Left ventricle myocardium inferior (tissue), 1 donor: ENCODE data around the gene CACNA1G. TPM values are rescaled to one million over a fixed set of nuclear protein-coding genes. Genes with fewer than 3 reads are reported as not detected.

ENCODE experiments used
- DNase-seq: peaks from one replicate; pipeline ENCODE4 v3.0.0-alpha.2; 2020
- H3K27ac ChIP-seq: fragments of 200-600 bp; replicated peaks from 2 replicates; pipeline ENCODE4 v1.8.0; 2021
- H3K27me3 ChIP-seq: fragments of 200-600 bp; 2 replicates; pipeline ENCODE4 v1.8.0; 2021; ENCODE audit warnings: low read depth
- H3K36me3 ChIP-seq: fragments of 200-600 bp; 2 replicates; pipeline ENCODE4 v1.8.0; 2021
- H3K4me1 ChIP-seq: fragments of 200-600 bp; 2 replicates; pipeline ENCODE4 v1.8.0; 2021
- H3K4me3 ChIP-seq: fragments of 200-600 bp; 2 replicates; pipeline ENCODE4 v1.8.0; 2021; ENCODE audit warnings: mild to moderate bottlenecking, moderate library complexity
- H3K9me3 ChIP-seq: fragments of 200-600 bp; replicated peaks from 2 replicates; pipeline ENCODE4 v1.8.0; 2021
- intact Hi-C: fragments of 100-400 bp; cut with micrococcal nuclease; formaldehyde crosslinking; loops from one replicate; pipeline ENCODE4 v1.11.0; 2022
- total RNA-seq: library from RNA; stranded (reverse); fragmentation: NEBNext Ultra II Directional; extraction: Animal tissue kit (Norgen Biotek cat#: 25700); gene quantifications from one replicate; pipeline ENCODE4 v1.2.1, GENCODE V29; 2021
- TF ChIP-seq, protein P1 (sequence below): fragments of 200-600 bp; IDR thresholded peaks from 2 replicates; pipeline ENCODE4 v1.8.0; 2021; ENCODE audit warnings: antibody characterized with exemption, mild to moderate bottlenecking, borderline replicate concordance
- donor health status: DM: no; HTN: yes; CAD: no; lungs with severe emphysema.

CACNA1G gene
- total RNA-seq, 1 donor from 2014 or later: 0.58 TPM

GRCh38 chr17:50541402-50541715, 19.2 kb upstream of the CACNA1G start:
- H3K36me3 ChIP-seq: peaks cover 29% of the 10 kb centered on the region
- no peaks in the 10 kb centered on the region for H3K9me3 ChIP-seq
- H3K4me1 ChIP-seq: peaks cover 30% of the 10 kb centered on the region
- DNase-seq: no peak
- H3K27me3 ChIP-seq: no peaks in the 10 kb centered on the region
- intact Hi-C loops: loop anchor here (10.0 kb wide), 2 partner anchors 57 to 303 kb away; no protein-coding TSS in a partner anchor
- TF ChIP-seq, protein P1, sequence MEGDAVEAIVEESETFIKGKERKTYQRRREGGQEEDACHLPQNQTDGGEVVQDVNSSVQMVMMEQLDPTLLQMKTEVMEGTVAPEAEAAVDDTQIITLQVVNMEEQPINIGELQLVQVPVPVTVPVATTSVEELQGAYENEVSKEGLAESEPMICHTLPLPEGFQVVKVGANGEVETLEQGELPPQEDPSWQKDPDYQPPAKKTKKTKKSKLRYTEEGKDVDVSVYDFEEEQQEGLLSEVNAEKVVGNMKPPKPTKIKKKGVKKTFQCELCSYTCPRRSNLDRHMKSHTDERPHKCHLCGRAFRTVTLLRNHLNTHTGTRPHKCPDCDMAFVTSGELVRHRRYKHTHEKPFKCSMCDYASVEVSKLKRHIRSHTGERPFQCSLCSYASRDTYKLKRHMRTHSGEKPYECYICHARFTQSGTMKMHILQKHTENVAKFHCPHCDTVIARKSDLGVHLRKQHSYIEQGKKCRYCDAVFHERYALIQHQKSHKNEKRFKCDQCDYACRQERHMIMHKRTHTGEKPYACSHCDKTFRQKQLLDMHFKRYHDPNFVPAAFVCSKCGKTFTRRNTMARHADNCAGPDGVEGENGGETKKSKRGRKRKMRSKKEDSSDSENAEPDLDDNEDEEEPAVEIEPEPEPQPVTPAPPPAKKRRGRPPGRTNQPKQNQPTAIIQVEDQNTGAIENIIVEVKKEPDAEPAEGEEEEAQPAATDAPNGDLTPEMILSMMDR: no peak
- H3K4me3 ChIP-seq: peak overlapping the region; percentile 64
- peak overlapping the region; percentile 73 for H3K27ac ChIP-seq

DNA sequence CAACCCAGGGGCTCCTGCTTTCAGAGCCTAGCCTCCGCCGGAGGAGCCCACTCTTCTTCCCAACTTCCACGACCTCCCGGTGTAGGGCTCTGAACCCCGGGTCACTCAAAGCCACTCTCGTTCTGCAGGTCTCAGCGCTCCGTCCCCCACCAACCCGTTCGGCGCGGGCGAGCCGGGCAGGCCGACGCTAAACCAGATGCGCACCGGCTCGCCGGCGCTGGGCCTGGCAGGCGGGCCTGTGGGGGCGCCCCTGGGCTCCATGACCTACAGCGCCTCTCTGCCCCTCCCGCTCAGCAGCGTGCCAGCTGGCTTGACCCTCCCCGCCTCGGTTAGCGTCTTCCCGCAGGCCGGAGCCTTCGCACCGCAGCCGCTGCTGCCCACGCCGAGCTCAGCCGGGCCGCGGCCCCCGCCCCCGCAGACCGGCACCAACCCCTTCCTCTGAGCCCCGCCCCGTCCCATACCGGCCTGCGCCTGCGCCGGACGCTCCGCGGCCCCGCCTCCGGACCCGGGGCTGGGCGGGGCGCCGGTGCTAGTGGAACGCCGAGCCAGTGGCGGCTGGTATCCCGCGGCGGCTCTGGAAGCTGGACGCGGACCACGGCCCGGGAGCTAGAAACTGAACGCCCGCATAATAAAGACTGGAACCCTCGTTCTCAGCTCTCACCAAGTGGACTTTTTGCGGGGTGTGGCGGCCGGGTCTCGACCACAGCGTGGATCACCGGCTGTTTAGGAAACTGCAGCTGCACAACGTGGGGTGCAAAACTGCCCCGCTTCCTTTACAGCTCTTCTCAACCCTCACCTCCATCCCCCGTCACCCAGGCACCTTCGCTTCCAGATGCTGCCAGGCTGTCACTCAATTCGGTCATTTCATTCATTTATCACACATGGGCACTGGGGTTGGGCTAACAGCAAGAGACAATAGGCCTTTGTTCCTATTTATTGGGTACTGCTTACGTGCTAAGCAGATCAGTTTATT, 18.5 kb upstream of the CACNA1G start:
- Histone ChIP-seq H3K27me3 (no peaks in the 10 kb centered on the region), H3K27ac (peak overlapping the region; percentile 73), H3K4me3 (peak overlapping the region; percentile 64), H3K9me3 (no peaks in the 10 kb centered on the region), H3K4me1 (peaks cover 36% of the 10 kb centered on the region), H3K36me3 (peaks cover 23% of the 10 kb centered on the region)
- intact Hi-C loops: loop anchor here (10.0 kb wide), 2 partner anchors 57 to 303 kb away; no protein-coding TSS in a partner anchor
- TF ChIP-seq, protein P1: peak; percentile 34
- DNase-seq: peak; percentile 89

DNA sequence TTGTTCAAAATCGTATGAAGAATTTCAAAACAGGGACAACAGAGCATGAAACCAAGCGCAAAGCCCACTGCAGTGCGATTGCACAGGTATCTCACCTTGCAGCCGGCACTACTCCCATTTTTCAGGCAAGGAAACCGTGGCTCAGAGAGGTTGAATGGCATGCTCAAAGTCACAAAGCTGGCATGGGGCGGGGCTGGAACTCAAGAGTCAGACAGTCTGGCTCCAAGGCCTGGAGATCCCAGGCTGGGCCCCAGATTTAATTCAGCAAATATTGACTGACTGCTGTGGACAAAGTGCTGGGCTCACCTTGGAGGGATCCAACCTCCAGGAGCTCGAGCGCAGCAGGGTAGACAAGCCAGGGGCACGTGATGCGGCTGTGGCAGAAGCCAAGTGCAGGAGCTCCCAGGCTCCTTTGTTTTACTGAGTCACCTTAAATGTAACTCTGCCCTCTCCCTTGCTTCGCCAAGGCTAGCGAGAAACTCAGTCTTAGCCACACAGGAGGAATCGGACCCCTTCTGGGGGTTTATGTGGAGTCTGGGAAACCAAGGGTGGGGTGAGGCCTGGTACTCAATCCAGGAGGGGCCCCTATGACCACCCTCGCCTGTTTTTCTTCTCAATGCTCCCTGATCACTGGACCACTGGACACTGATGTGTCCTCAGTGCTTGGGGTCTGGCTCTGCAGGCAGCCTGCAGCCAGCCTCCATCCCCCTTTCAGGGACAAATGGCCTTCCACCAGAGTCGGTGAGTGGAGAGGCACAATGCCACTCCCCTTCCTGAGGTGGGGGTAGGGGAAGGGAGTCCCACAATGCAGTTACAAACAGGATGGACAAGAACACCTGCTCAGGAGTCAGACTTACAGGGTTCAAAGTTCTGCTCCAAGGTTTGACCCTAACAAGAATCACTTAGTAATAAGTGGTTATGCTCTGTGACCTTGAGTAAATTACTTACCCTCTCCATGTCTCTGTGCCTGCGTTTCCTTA, 17.4 kb upstream of the CACNA1G start:
- H3K27ac ChIP-seq: peak overlapping the region; percentile 73
- TF ChIP-seq, protein P1: no peak
- peak overlapping the region; percentile 64 for H3K4me3 ChIP-seq
- DNase-seq: no peak
- intact Hi-C loops: loop anchor here (10.0 kb wide), 2 partner anchors 58 to 302 kb away; no protein-coding TSS in a partner anchor
- peaks cover 13% of the 10 kb centered on the region for H3K36me3 ChIP-seq
- H3K27me3 ChIP-seq: no peaks in the 10 kb centered on the region
- H3K9me3 ChIP-seq: no peaks in the 10 kb centered on the region
- peaks cover 47% of the 10 kb centered on the region for H3K4me1 ChIP-seq

- TF ChIP-seq, protein P1: no peak
- H3K27ac ChIP-seq: no peak overlapping the region
- no peaks in the 10 kb centered on the region for H3K9me3 ChIP-seq
- H3K27me3 ChIP-seq: no peaks in the 10 kb centered on the region
- H3K36me3 ChIP-seq: peaks cover 6% of the 10 kb centered on the region
- no peak overlapping the region for H3K4me3 ChIP-seq
- intact Hi-C loops: loop anchor here (10.0 kb wide), 2 partner anchors 60 to 300 kb away; no protein-coding TSS in a partner anchor
- DNase-seq: no peak
- peaks cover 47% of the 10 kb centered on the region for H3K4me1 ChIP-seq
Observed at GRCh38 chr17:50544516-50544915, 16.0 kb upstream of the CACNA1G start.

DNA sequence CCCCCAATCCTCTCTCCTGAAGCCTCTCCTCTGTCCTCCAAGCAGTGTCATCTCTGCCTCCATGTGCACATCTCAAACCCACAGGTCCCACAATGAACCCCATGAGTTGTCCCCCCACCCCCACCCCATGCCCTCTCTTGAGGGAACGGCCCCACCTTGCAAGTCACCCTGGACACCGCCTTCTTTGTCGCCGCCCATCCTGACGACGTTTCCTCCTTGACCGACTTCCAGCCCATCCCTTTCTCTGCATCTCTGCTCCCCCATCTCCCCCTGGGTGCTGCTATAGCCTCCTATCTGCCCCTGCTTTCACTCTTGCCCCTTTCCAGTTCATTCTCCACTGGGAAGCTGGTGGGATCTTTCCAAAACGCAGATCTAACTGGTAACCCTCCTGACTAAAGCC, 15.2 kb upstream of the CACNA1G start:
- DNase-seq: no peak
- H3K4me3 ChIP-seq: no peak overlapping the region
- peaks cover 47% of the 10 kb centered on the region for H3K4me1 ChIP-seq
- intact Hi-C loops: loop anchor here (10.0 kb wide), 2 partner anchors 61 to 299 kb away; no protein-coding TSS in a partner anchor
- TF ChIP-seq, protein P1: no peak
- no peaks in the 10 kb centered on the region for H3K9me3 ChIP-seq
- H3K27me3 ChIP-seq: no peaks in the 10 kb centered on the region
- no peak overlapping the region for H3K27ac ChIP-seq
- peaks cover 4% of the 10 kb centered on the region for H3K36me3 ChIP-seq
